T-helper 17 cell (primary cell): ENCODE results near the gene DSP. TPM values are rescaled to one million over a fixed set of nuclear protein-coding genes. Genes with fewer than 3 reads are reported as not detected.

ENCODE experiments used
- ATAC-seq: fragments of 150-1000 bp; cut with Tn5 transposase; 2 replicates; pipeline ENCODE4 v1.10.0; 2021; ENCODE audit warnings: mild to moderate bottlenecking, moderate library complexity
- DNase-seq, 3 donors: peaks; one replicate each; pipeline versions ENCODE4 v3.0.0 to v3.0.0-alpha.2; 2020 to 2021
- H3K9me3 ChIP-seq: one replicate; pipeline ENCODE4 v1.7.0; 2013; ENCODE audit warnings: low read length, mild to moderate bottlenecking; ENCODE audit not compliant: control insufficient read depth, poor library complexity, severe bottlenecking
- H3K27ac Mint-ChIP-seq: one replicate; pipeline ENCODE4 v1.8.0; 2022; ENCODE audit warnings: mild to moderate bottlenecking, moderate library complexity, mixed read lengths
- H3K27me3 Mint-ChIP-seq: one replicate; pipeline ENCODE4 v1.8.0; 2022; ENCODE audit warnings: mixed read lengths
- H3K36me3 Mint-ChIP-seq: one replicate; pipeline ENCODE4 v1.8.0; 2022; ENCODE audit warnings: low read depth, mixed read lengths
- H3K4me1 Mint-ChIP-seq: one replicate; pipeline ENCODE4 v1.8.0; 2022; ENCODE audit warnings: mild to moderate bottlenecking, mixed read lengths
- H3K4me3 Mint-ChIP-seq: one replicate; pipeline ENCODE4 v1.8.0; 2022; ENCODE audit warnings: mild to moderate bottlenecking, moderate library complexity, mixed read lengths
- total RNA-seq, 4 donors: library from RNA in 2 of 4; stranded (reverse) in 2 of 4; gene quantifications; one replicate each; pipeline ENCODE4 v1.2.3 and lab custom pipeline; 2022 to 2026

DSP gene
- total RNA-seq, 2 donors from 2014 or later = 0.05 TPM; not detected in 1

GRCh38 chr6:7593229-7593628 is 51.8 kb downstream of the DSP start:
- Mint-ChIP-seq H3K4me1 (peaks cover 36% of the 10 kb centered on the region), H3K36me3 (peaks cover 2% of the 10 kb centered on the region), H3K4me3 (no peak overlapping the region), H3K27ac (peak overlapping the region; percentile 74), H3K27me3 (no peaks in the 10 kb centered on the region)
- no peak for DNase-seq
- ATAC-seq = no peak
- no peaks in the 10 kb centered on the region for H3K9me3 ChIP-seq

GRCh38 chr6:7594579-7595125 is 53.2 kb downstream of the DSP start:
- Mint-ChIP-seq H3K4me1 (peaks cover 31% of the 10 kb centered on the region), H3K4me3 (no peak overlapping the region), H3K27me3 (no peaks in the 10 kb centered on the region), H3K36me3 (peaks cover 2% of the 10 kb centered on the region), H3K27ac (no peak overlapping the region)
- no peak for DNase-seq
- no peak for ATAC-seq
- no peaks in the 10 kb centered on the region for H3K9me3 ChIP-seq

- Mint-ChIP-seq H3K4me3 (no peak overlapping the region), H3K4me1 (peaks cover 9% of the 10 kb centered on the region), H3K27ac (peak overlapping the region; percentile 90), H3K36me3 (peaks cover 24% of the 10 kb centered on the region), H3K27me3 (no peaks in the 10 kb centered on the region)
- no peaks in the 10 kb centered on the region for H3K9me3 ChIP-seq
- DNase-seq = no peak
- no peak for ATAC-seq
These were observed 62.5 kb downstream of the DSP start for GRCh38 chr6:7604003-7604402.

- H3K36me3 Mint-ChIP-seq = peaks cover 24% of the 10 kb centered on the region
- H3K27me3 Mint-ChIP-seq = no peaks in the 10 kb centered on the region
- ATAC-seq (no peak), DNase-seq (no peak)
- peak overlapping the region; percentile 90 for H3K27ac Mint-ChIP-seq
- no peaks in the 10 kb centered on the region for H3K9me3 ChIP-seq
- H3K4me3 Mint-ChIP-seq = no peak overlapping the region
- H3K4me1 Mint-ChIP-seq = peaks cover 9% of the 10 kb centered on the region
These were observed 63.0 kb downstream of the DSP start for GRCh38 chr6:7604506-7604905.

GRCh38 chr6:7615611-7616383 is 74.3 kb downstream of the DSP start:
- H3K9me3 ChIP-seq = no peaks in the 10 kb centered on the region
- ATAC-seq (peak; percentile 53), DNase-seq (peak in 1 of 3 donors; percentile 13)
- H3K27ac Mint-ChIP-seq = peak overlapping the region; percentile 62
- H3K4me3 Mint-ChIP-seq = no peak overlapping the region
- peaks cover 24% of the 10 kb centered on the region for H3K27me3 Mint-ChIP-seq
- peaks cover 20% of the 10 kb centered on the region for H3K4me1 Mint-ChIP-seq
- peaks cover 4% of the 10 kb centered on the region for H3K36me3 Mint-ChIP-seq

GRCh38 chr6:7617801-7618764 is 76.6 kb downstream of the DSP start:
- H3K27me3 Mint-ChIP-seq = peaks cover 24% of the 10 kb centered on the region
- no peaks in the 10 kb centered on the region for H3K9me3 ChIP-seq
- no peak for ATAC-seq
- peak overlapping the region; percentile 14 for H3K27ac Mint-ChIP-seq
- no peaks in the 10 kb centered on the region for H3K36me3 Mint-ChIP-seq
- no peak for DNase-seq
- peaks cover 17% of the 10 kb centered on the region for H3K4me1 Mint-ChIP-seq
- H3K4me3 Mint-ChIP-seq = no peak overlapping the region

GRCh38 chr6:7621761-7622160 is 80.3 kb downstream of the DSP start:
- Mint-ChIP-seq H3K27ac (no peak overlapping the region), H3K36me3 (no peaks in the 10 kb centered on the region), H3K4me3 (no peak overlapping the region), H3K4me1 (peaks cover 4% of the 10 kb centered on the region), H3K27me3 (peaks cover 36% of the 10 kb centered on the region)
- DNase-seq = no peak
- H3K9me3 ChIP-seq = no peaks in the 10 kb centered on the region
- ATAC-seq = no peak

- Mint-ChIP-seq H3K27ac (peak overlapping the region; percentile 37), H3K36me3 (no peaks in the 10 kb centered on the region), H3K27me3 (peaks cover 31% of the 10 kb centered on the region), H3K4me1 (no peaks in the 10 kb centered on the region), H3K4me3 (no peak overlapping the region)
- DNase-seq (no peak), ATAC-seq (no peak)
- H3K9me3 ChIP-seq = no peaks in the 10 kb centered on the region
These were observed 83.6 kb downstream of the DSP start for GRCh38 chr6:7624796-7625710.

GRCh38 chr6:7628479-7628878 is 87.0 kb downstream of the DSP start:
- Mint-ChIP-seq H3K27me3 (peaks cover 40% of the 10 kb centered on the region), H3K27ac (no peak overlapping the region), H3K4me1 (no peaks in the 10 kb centered on the region), H3K4me3 (no peak overlapping the region), H3K36me3 (no peaks in the 10 kb centered on the region)
- ATAC-seq = no peak
- no peak for DNase-seq
- no peaks in the 10 kb centered on the region for H3K9me3 ChIP-seq

- no peak for DNase-seq
- Mint-ChIP-seq H3K36me3 (no peaks in the 10 kb centered on the region), H3K27ac (no peak overlapping the region), H3K27me3 (peaks cover 40% of the 10 kb centered on the region), H3K4me3 (no peak overlapping the region), H3K4me1 (no peaks in the 10 kb centered on the region)
- H3K9me3 ChIP-seq = no peaks in the 10 kb centered on the region
- no peak for ATAC-seq
These were observed 87.4 kb downstream of the DSP start for GRCh38 chr6:7628909-7629308.

- H3K4me3 Mint-ChIP-seq = no peak overlapping the region
- peaks cover 40% of the 10 kb centered on the region for H3K27me3 Mint-ChIP-seq
- ATAC-seq (no peak), DNase-seq (no peak)
- no peak overlapping the region for H3K27ac Mint-ChIP-seq
- no peaks in the 10 kb centered on the region for H3K4me1 Mint-ChIP-seq
- no peaks in the 10 kb centered on the region for H3K9me3 ChIP-seq
- no peaks in the 10 kb centered on the region for H3K36me3 Mint-ChIP-seq
These were observed 87.8 kb downstream of the DSP start for GRCh38 chr6:7629321-7629720.

GRCh38 chr6:7630792-7631191 is 89.3 kb downstream of the DSP start:
- Mint-ChIP-seq H3K4me3 (no peak overlapping the region), H3K27ac (no peak overlapping the region), H3K36me3 (no peaks in the 10 kb centered on the region), H3K4me1 (no peaks in the 10 kb centered on the region), H3K27me3 (peaks cover 37% of the 10 kb centered on the region)
- no peak for DNase-seq
- H3K9me3 ChIP-seq = no peaks in the 10 kb centered on the region
- ATAC-seq = no peak
